ENCODE data around the gene TBX19.

TBX19 gene

GRCh38 chr1:168281603-168282325 lies 1.1 kb downstream of the TBX19 start:
- no peak for DNase-seq (ENCODE audit: low spot score)

GRCh38 chr1:168285521-168285790 lies 4.8 kb downstream of the TBX19 start:
- no peak for DNase-seq (ENCODE audit: low spot score)

GRCh38 chr1:168285971-168286927 lies 5.6 kb downstream of the TBX19 start:
- no peak for DNase-seq (ENCODE audit: low spot score)

- DNase-seq (ENCODE audit: low spot score): no peak
Observed at GRCh38 chr1:168287237-168287664, 6.6 kb downstream of the TBX19 start.

GRCh38 chr1:168288311-168289052 lies 7.8 kb downstream of the TBX19 start:
- no peak for DNase-seq (ENCODE audit: low spot score)

- DNase-seq (ENCODE audit: low spot score): no peak
Observed at GRCh38 chr1:168291222-168291837, 10.7 kb downstream of the TBX19 start.

GRCh38 chr1:168293356-168293755 lies 12.7 kb downstream of the TBX19 start:
- DNase-seq (ENCODE audit: low spot score): no peak

GRCh38 chr1:168295411-168296114 lies 14.9 kb downstream of the TBX19 start:
- DNase-seq (ENCODE audit: low spot score): no peak

GRCh38 chr1:168297019-168297730 lies 16.5 kb downstream of the TBX19 start:
- no peak for DNase-seq (ENCODE audit: low spot score)

- no peak for DNase-seq (ENCODE audit: low spot score)
Observed at GRCh38 chr1:168298446-168298845, 17.8 kb downstream of the TBX19 start.

- no peak for DNase-seq (ENCODE audit: low spot score)
Observed at GRCh38 chr1:168300626-168301025, 19.9 kb downstream of the TBX19 start.

GRCh38 chr1:168301664-168302320 lies 21.1 kb downstream of the TBX19 start:
- no peak for DNase-seq (ENCODE audit: low spot score)

GRCh38 chr1:168303716-168304540 lies 23.3 kb downstream of the TBX19 start:
- DNase-seq (ENCODE audit: low spot score): no peak

GRCh38 chr1:168304865-168305264 lies 24.2 kb downstream of the TBX19 start:
- DNase-seq (ENCODE audit: low spot score): no peak

- DNase-seq (ENCODE audit: low spot score): no peak
Observed at GRCh38 chr1:168312718-168313604, 32.3 kb downstream of the TBX19 start.

GRCh38 chr1:168316142-168316541 lies 35.5 kb downstream of the TBX19 start:
- DNase-seq (ENCODE audit: low spot score): no peak

GRCh38 chr1:168317309-168317708 lies 36.6 kb downstream of the TBX19 start:
- DNase-seq (ENCODE audit: low spot score): no peak

GRCh38 chr1:168319691-168320090 lies 39.0 kb downstream of the TBX19 start:
- DNase-seq (ENCODE audit: low spot score): no peak

Measured in germinal center (tissue), 1 donor.